ENCODE measurements around the gene ARHGAP28. TPM values are rescaled to one million over a fixed set of nuclear protein-coding genes. Genes with fewer than 3 reads are reported as not detected.
A peak's percentile ranks its signal among the peaks of the same experiment; 100 is the strongest.

The ARHGAP28 gene
- total RNA-seq, 6 donors from 2014 or later, result 4.1 to 18.9 (median 11.3) TPM

DNA sequence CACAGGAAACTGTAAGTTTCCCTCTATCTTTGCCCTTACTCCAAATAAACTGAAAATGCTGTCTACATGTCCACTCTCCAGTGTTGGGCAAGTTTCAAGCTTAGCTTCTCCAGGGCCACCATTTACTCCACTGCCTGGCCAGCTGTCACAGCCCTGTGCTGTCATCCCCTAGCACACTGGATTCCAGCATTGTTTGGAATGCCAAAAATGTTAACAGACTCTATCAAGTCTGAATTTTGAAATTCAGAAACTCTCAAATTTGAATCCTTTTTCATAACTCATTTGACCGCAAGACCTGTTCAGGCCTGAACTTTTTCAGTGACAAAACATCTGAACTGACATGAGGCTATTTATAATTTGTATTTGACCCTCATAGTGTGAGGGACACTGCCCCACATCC lies 5.2 kb upstream of the ARHGAP28 start:
- ATAC-seq (ENCODE audit: low FRiP score in 2 of 2) (no peak), DNase-seq (no peak)
- Histone ChIP-seq H3K27me3 (no peaks in the 10 kb centered on the region), H3K27ac (no peak overlapping the region), H3K9me3 (no peaks in the 10 kb centered on the region), H3K4me3 (no peak overlapping the region), H3K4me1 (peaks cover 0 to 7% (median 3%) of the 10 kb centered on the region in 4 donors), H3K36me3 (no peaks in the 10 kb centered on the region)
- TF ChIP-seq, protein P1, sequence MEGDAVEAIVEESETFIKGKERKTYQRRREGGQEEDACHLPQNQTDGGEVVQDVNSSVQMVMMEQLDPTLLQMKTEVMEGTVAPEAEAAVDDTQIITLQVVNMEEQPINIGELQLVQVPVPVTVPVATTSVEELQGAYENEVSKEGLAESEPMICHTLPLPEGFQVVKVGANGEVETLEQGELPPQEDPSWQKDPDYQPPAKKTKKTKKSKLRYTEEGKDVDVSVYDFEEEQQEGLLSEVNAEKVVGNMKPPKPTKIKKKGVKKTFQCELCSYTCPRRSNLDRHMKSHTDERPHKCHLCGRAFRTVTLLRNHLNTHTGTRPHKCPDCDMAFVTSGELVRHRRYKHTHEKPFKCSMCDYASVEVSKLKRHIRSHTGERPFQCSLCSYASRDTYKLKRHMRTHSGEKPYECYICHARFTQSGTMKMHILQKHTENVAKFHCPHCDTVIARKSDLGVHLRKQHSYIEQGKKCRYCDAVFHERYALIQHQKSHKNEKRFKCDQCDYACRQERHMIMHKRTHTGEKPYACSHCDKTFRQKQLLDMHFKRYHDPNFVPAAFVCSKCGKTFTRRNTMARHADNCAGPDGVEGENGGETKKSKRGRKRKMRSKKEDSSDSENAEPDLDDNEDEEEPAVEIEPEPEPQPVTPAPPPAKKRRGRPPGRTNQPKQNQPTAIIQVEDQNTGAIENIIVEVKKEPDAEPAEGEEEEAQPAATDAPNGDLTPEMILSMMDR (IDR thresholded peaks at IDR 0.05), result no peak
- TF ChIP-seq POLR2A (IDR thresholded peaks at IDR 0.05) (no peak), POLR2AphosphoS5 (IDR thresholded peaks at IDR 0.05) (no peak), EP300 (IDR thresholded peaks at IDR 0.05) (no peak)
- 93 to 94% methylated on average over 1 of the region's 1 CpG for WGBS, 2 donors

DNA sequence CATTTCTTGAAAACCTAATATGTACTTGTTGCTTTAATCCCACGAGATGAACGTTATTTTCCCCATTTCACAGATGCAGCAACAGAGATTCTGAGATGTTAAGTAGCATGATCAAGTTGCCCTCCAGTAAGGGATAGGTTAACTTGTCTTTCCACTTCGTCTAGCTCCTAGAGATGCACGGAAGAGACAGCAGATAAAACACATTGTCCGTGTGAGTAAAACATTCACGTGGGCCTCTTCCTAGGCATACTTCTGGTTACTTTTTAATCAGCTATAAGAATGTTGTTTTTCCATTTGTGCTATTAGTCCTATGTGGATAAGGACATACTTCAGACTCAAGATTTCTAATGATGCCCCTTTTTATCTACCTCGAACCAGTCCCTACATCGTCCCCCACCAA lies 1.2 kb upstream of the ARHGAP28 start:
- Histone ChIP-seq H3K4me1 (peaks cover 0 to 15% (median 3%) of the 10 kb centered on the region in 4 donors), H3K9me3 (no peaks in the 10 kb centered on the region), H3K36me3 (no peaks in the 10 kb centered on the region), H3K27me3 (no peaks in the 10 kb centered on the region), H3K27ac (peak overlapping the region in 3 of 4 donors; percentile 51 to 74 (median 72)), H3K4me3 (no peak overlapping the region)
- 51 to 54% methylated on average over 8 of the region's 8 CpGs for WGBS, 2 donors
- TF ChIP-seq, protein P1 (IDR thresholded peaks at IDR 0.05), result no peak
- no peak for TF ChIP-seq EP300 (IDR thresholded peaks at IDR 0.05)
- TF ChIP-seq POLR2AphosphoS5 (IDR thresholded peaks at IDR 0.05), result no peak
- no peak for TF ChIP-seq POLR2A (IDR thresholded peaks at IDR 0.05)
- DNase-seq (no peak), ATAC-seq (ENCODE audit: low FRiP score in 2 of 2) (no peak)

DNA sequence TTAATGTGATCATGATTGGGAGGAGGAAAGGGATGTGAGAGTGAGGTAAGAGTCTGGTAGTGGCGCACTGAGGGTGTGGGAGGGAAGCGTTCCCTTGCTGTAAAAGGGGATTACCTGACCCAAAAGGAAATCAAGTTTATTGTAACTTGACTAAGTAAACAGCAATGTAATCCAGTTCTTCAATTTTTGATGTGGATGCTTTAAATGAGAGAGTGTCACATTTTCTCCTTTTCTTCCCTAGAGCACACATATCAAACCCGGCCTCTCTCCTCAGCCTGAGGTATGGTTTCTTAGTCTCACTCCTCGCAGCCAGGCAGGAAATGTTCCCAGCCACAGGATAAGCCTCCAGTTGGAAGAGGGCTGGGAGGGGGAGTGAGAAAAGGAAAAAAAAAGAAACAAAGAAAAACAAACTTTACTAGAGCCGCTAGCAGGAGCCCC lies 688 bp upstream of the ARHGAP28 start:
- 8 to 27% methylated on average over 5 of the region's 5 CpGs for WGBS, 2 donors

DNA sequence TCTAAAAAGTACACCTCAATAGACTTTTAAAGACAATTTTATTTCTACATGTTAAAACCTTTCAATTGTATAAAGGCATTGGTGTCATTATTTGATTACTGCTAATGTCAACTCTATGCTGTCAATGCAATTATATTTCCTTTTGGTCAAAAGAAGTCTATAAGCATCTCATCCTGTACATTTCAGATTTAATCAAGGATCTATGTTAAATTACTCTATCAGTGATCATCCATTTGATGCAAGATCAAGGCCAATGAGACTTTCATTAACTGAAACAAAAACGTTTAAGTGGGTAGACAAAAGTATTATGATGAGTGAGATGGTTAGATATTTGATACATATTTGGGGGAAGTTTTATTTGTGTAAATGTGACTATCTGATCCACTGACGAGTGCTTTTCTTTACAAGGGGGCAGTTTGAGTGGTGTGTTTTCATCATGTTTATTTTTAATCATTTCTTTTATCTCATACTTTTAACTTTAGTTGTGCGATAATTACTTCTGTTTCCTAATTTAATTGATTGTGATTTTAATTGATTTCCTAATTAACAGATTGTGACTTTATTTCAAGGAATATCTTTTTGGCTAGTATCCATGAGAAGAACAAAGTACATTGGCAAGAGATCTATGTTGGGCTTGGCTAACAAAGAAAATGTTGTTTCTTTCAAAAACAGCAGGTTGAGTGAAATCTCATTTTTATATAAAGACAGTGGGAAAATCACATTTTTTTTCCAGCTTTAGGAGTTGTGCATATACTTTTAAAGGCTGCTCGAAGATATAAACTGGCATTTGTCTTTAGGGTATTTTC lies 1.1 kb downstream of the ARHGAP28 start:
- no peak for DNase-seq
- Histone ChIP-seq H3K27ac (peak overlapping the region; percentile 70 to 85 (median 76)), H3K9me3 (no peaks in the 10 kb centered on the region), H3K36me3 (no peaks in the 10 kb centered on the region), H3K4me1 (peaks cover 0 to 15% (median 3%) of the 10 kb centered on the region in 4 donors), H3K4me3 (peak overlapping the region in 3 of 4 donors; percentile 66 to 69 (median 67)), H3K27me3 (no peaks in the 10 kb centered on the region)
- no peak for ATAC-seq (ENCODE audit: low FRiP score in 2 of 2)
- WGBS, 2 donors, result 43 to 45% methylated on average over 4 of the region's 4 CpGs
- TF ChIP-seq EP300 (IDR thresholded peaks at IDR 0.05) (no peak), POLR2AphosphoS5 (IDR thresholded peaks at IDR 0.05) (no peak), POLR2A (IDR thresholded peaks at IDR 0.05) (no peak)
- TF ChIP-seq, protein P1 (IDR thresholded peaks at IDR 0.05), result no peak

More for the DNA sequence above, 688 bp upstream of the ARHGAP28 start:
- no peaks in the 10 kb centered on the region for H3K9me3 ChIP-seq
- no peak for ATAC-seq (ENCODE audit: low FRiP score in 2 of 2)
- no peaks in the 10 kb centered on the region for H3K27me3 ChIP-seq
- TF ChIP-seq, protein P1 (IDR thresholded peaks at IDR 0.05), result no peak
- TF ChIP-seq EP300 (IDR thresholded peaks at IDR 0.05) (no peak), POLR2A (IDR thresholded peaks at IDR 0.05) (no peak), POLR2AphosphoS5 (IDR thresholded peaks at IDR 0.05) (no peak)
- H3K4me1 ChIP-seq, result peaks cover 0 to 15% (median 3%) of the 10 kb centered on the region in 4 donors
- peak overlapping the region in 3 of 4 donors; percentile 66 to 69 (median 67) for H3K4me3 ChIP-seq
- no peak for DNase-seq
- H3K36me3 ChIP-seq, result no peaks in the 10 kb centered on the region
- peak overlapping the region; percentile 51 to 85 (median 73) for H3K27ac ChIP-seq

All from upper lobe of left lung (tissue), 6 donors.